Stimulated activated naive B cell treated with anti-CD40 and anti-IgM and Interleukin-4, amounts not matched to agents 10 μg/mL and 1 μg/mL and 100 μg/mL, for 72 hours (primary cell): ENCODE results near the gene NR1D2.
A peak's percentile ranks its signal among the peaks of the same experiment; 100 is the strongest.

Experiments used
- ATAC-seq, 2 donors: fragments of 150-1000 bp; cut with Tn5 transposase; replicated peaks; 2 replicates each; pipeline ENCODE4 v1.10.0; 2021; ENCODE audit warnings: moderate library complexity in 1 of 2
- DNase-seq: peaks from one replicate; pipeline ENCODE4 v3.0.0; 2021
- H3K27ac Mint-ChIP-seq: one replicate; pipeline ENCODE4 v1.8.0; 2022; ENCODE audit warnings: mild to moderate bottlenecking, mixed read lengths
- H3K27me3 Mint-ChIP-seq, 2 donors: one replicate each; pipeline ENCODE4 v1.8.0; 2022; ENCODE audit warnings: mixed read lengths in 2 of 2
- H3K36me3 Mint-ChIP-seq, 2 donors: one replicate each; pipeline ENCODE4 v1.8.0; 2022; ENCODE audit warnings: mixed read lengths in 2 of 2, mild to moderate bottlenecking in 1 of 2
- H3K4me1 Mint-ChIP-seq, 2 donors: one replicate each; pipeline ENCODE4 v1.8.0; 2022; ENCODE audit warnings: mixed read lengths in 2 of 2, mild to moderate bottlenecking in 1 of 2
- H3K4me3 Mint-ChIP-seq, 2 donors: one replicate each; pipeline ENCODE4 v1.8.0; 2022; ENCODE audit warnings: mild to moderate bottlenecking in 2 of 2, mixed read lengths in 2 of 2, moderate library complexity in 1 of 2
- H3K9me3 Mint-ChIP-seq, 2 donors: one replicate each; pipeline ENCODE4 v1.8.0; 2022; ENCODE audit warnings: mixed read lengths in 2 of 2, mild to moderate bottlenecking in 1 of 2

NR1D2 gene

DNA sequence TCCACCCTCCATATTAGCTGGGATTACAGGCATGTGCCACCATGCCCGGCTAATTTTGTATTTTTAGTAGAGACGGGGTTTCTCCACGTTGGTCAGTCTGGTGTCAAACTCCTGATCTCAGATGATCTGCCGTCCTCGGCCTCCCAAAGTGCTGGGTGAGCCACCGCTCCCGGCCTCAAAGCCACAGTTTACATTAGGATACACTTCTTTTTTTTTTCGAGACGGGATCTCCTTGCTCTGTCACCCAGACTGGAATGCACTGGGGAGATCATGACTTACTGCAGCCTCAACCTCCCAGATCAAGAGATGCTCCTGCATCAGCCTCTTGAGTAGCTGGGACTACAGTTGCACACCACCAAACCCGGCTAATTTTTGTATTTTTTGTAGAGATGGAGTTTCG lies 2.5 kb upstream of the NR1D2 start:
- ATAC-seq (no peak), DNase-seq (no peak)
- peaks cover 0 to 1% of the 10 kb centered on the region in 2 donors for H3K9me3 Mint-ChIP-seq
- H3K36me3 Mint-ChIP-seq = peaks cover 0 to 3% of the 10 kb centered on the region in 2 donors
- no peaks in the 10 kb centered on the region for H3K27me3 Mint-ChIP-seq
- peaks cover 8 to 17% of the 10 kb centered on the region in 2 donors for H3K4me1 Mint-ChIP-seq
- H3K27ac Mint-ChIP-seq = no peak overlapping the region
- H3K4me3 Mint-ChIP-seq = no peak overlapping the region

DNA sequence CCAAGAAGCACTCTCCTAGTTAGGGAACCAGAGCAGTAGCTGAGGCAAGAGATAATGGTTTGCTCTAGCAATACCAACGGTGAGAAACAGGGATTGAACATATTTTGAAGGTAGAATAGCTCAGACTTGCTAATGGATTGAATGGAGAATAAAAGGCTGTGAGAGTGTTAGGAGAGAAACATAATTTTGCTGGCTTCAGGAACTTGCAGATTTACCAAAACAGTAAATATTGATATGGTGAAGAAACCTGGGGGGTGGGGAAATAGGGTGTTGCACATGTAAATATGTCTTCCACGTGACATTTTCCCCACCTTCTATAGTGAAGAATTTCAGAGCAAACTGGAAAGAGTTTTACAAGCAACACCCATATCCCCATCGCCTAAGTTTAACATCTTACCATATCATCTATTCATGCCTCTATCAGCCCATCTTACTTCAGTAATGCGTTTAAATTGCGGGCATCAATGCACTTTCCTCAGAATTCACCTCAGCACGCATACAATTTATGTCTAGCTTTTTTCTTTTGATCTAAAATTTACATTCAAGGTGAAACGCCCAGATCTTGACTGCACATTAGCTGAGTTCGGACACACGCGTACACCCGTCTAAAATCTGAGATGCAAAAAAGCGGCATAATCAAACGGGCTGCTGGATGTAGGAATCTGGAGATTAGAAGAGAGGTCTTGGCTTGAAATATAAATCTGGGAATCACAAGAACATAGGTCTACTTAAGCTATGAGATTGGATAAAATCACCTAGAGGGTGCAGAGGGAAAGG lies 891 bp upstream of the NR1D2 start:
- Mint-ChIP-seq H3K27ac (peak overlapping the region; percentile 82), H3K9me3 (no peaks in the 10 kb centered on the region), H3K36me3 (no peaks in the 10 kb centered on the region), H3K4me3 (peak overlapping the region; percentile 87 to 92), H3K27me3 (no peaks in the 10 kb centered on the region), H3K4me1 (peaks cover 11 to 27% of the 10 kb centered on the region in 2 donors)
- ATAC-seq = no peak
- DNase-seq = no peak

DNA sequence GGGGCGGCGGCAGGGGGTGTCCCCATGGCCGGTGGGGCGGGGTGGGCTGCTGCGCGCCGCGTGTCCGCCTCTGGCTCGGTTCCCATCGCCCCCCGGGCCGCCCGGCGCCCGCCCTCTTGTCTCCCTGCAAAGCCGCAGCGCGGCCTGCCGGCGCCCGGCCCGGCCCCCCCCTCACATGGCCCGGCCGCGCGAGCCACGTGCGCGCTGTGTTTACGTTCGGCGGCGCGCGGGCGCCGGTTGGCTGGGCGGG lies 502 bp downstream of the NR1D2 start:
- no peak for DNase-seq
- Mint-ChIP-seq H3K36me3 (no peaks in the 10 kb centered on the region), H3K4me1 (peaks cover 22 to 40% of the 10 kb centered on the region in 2 donors), H3K27ac (peak overlapping the region; percentile 89), H3K27me3 (no peaks in the 10 kb centered on the region), H3K9me3 (no peaks in the 10 kb centered on the region), H3K4me3 (peak overlapping the region; percentile 85 to 92)
- ATAC-seq = no peak

DNA sequence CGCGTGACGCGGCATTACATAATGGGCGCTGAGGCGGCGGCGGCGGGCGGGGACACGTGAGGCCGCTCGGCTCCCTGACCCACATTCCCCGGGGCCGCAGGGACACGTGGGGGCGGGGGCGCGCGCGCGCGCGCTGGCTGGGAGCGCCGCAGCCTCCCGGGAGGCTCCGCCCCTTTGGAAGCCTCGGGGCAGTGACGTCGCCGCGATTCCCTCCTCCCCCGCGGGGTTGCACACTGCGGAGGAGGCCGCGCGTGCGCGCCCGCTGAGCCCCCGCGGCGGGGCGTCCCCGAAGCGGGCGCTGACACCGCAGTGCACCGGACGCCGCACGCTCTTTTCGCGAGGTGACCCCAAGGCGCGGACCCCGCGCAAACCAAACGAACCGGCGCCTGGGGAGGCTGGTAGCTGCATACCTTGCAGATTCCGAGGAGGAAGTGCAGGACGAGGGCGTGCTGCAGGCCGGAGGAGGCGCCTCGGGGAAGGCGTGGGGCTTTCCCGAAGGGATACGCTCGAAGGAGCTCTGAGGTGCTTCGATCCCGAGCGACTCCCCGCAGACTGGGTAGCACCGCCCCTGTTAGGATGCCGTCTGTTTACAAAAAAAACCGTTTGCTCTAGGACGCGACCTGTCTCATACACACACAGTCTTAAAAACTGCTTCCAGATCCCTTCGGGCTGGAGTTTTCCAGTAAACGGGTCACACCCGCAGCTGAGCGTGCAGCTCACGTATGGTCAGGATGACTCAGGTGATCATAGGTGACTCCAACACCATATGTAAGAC lies 1.0 kb downstream of the NR1D2 start:
- peaks cover 22 to 46% of the 10 kb centered on the region in 2 donors for H3K4me1 Mint-ChIP-seq
- no peaks in the 10 kb centered on the region for H3K36me3 Mint-ChIP-seq
- peak; percentile 91 for DNase-seq
- no peaks in the 10 kb centered on the region for H3K9me3 Mint-ChIP-seq
- no peaks in the 10 kb centered on the region for H3K27me3 Mint-ChIP-seq
- peak overlapping the region; percentile 85 to 92 for H3K4me3 Mint-ChIP-seq
- H3K27ac Mint-ChIP-seq = peak overlapping the region; percentile 95
- ATAC-seq = peak; percentile 81 to 85

DNA sequence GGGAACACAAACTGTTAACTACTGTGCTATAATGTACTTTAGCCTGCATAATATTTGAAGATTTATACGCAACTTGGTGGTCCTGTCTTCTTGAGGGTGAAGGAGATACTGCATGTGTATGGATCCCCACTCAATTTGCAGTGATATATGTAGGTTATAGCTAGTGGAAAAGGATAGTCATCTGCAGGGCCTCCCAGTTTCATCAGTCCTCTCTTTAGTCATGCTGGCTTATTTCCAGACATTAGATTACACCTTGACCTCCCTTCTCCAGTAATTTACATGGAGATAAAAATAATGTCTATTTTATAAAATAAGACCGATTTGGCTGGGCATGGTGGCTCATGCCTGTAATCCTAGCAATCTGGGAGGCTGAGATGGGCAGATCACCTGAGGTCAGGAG lies 3.7 kb downstream of the NR1D2 start:
- Mint-ChIP-seq H3K9me3 (peaks cover 0 to 2% of the 10 kb centered on the region in 2 donors), H3K36me3 (no peaks in the 10 kb centered on the region), H3K4me1 (peaks cover 34 to 71% of the 10 kb centered on the region in 2 donors), H3K27ac (no peak overlapping the region), H3K4me3 (no peak overlapping the region), H3K27me3 (no peaks in the 10 kb centered on the region)
- no peak for ATAC-seq
- no peak for DNase-seq

DNA sequence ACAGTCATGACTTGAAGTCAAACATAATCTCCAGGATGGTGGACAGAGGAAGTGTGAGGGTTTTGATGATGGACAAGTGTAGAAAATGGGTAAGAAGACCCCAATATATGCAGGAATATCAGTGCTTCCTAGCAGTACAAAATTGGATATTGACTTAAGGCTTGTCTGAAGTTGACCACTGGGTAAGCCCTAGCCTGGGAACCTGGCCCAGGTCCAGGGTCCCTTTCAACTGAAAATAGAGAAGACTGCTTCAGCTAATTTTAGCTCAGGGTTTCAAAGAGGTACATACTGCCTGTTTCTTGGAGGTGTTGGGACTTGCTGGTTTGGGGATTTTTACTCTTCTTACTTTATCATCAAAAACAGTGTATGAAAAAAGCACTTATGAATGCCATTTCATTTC lies 4.7 kb downstream of the NR1D2 start:
- Mint-ChIP-seq H3K27ac (no peak overlapping the region), H3K9me3 (peaks cover 0 to 2% of the 10 kb centered on the region in 2 donors), H3K36me3 (peaks cover 3% of the 10 kb centered on the region in 2 donors), H3K27me3 (no peaks in the 10 kb centered on the region), H3K4me3 (peak overlapping the region; percentile 57 to 60), H3K4me1 (peaks cover 34 to 62% of the 10 kb centered on the region in 2 donors)
- DNase-seq = no peak
- ATAC-seq = no peak

DNA sequence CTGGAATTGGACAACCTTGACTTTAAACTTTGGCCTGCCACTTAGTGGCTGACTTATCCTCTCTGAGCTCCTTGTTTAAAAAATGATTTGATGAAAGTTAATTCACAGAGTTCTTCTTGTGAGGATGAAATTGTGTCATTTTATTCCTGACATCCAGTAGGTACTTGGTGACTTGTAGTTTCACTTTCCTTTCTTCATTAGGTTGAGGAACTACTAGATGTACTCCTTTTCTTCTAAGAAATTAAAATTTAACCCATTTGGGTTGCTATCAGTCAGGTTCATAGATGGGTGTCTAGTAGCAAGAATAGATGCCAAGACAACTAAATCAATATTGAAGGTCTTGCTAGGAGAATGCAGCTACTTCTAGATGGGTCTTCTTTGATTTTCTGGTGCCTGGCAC lies 5.2 kb downstream of the NR1D2 start:
- Mint-ChIP-seq H3K36me3 (peaks cover 6 to 7% of the 10 kb centered on the region in 2 donors), H3K27me3 (no peaks in the 10 kb centered on the region), H3K4me3 (peak overlapping the region; percentile 57 to 60), H3K9me3 (peaks cover 0 to 2% of the 10 kb centered on the region in 2 donors), H3K27ac (peak overlapping the region; percentile 51), H3K4me1 (peaks cover 34 to 62% of the 10 kb centered on the region in 2 donors)
- no peak for DNase-seq
- no peak for ATAC-seq

DNA sequence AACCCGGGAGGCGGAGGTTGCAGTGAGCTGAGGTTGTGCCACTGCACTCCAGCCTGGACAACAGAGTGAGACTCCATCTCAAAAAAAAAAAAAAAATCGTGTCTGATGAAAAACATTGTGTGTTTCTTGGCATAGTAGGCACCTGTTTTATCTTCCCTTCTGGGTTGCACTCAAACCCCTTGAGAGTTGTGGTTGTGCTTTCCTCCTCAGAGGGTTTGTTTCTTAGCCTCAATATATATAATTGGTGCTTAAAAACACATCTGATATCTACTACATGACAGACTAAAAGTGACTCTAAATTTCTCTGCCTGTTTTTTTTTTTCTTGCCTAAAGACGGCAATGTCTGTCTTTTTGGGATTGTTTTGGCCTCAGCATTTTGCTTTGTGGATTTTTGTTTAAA lies 7.6 kb downstream of the NR1D2 start:
- Mint-ChIP-seq H3K27ac (peak overlapping the region; percentile 67), H3K36me3 (peaks cover 6 to 14% of the 10 kb centered on the region in 2 donors), H3K27me3 (no peaks in the 10 kb centered on the region), H3K9me3 (peaks cover 0 to 2% of the 10 kb centered on the region in 2 donors), H3K4me3 (peak overlapping the region; percentile 66 to 70), H3K4me1 (peaks cover 30 to 57% of the 10 kb centered on the region in 2 donors)
- DNase-seq (peak; percentile 31), ATAC-seq (peak; percentile 88 to 93)

DNA sequence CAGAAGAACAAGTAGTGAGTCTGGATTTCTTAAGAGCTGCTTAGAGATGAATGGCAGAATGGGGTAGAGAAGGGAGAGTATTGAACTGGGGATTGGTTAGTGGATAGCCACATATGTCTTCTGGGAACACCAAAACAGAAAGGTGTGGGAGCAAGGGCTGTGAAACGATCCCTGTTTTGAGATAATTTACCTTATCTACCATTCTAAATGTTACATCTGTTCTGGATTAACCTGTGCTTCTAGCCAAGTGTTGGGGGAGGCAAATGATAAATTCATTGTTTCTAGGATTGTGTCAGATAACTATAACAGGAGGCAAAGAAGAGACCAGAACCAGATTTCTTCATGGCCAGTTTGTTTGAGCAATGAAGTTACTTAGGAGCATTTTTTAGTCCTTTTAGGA lies 8.4 kb downstream of the NR1D2 start:
- peaks cover 28 to 50% of the 10 kb centered on the region in 2 donors for H3K4me1 Mint-ChIP-seq
- ATAC-seq (no peak), DNase-seq (no peak)
- H3K9me3 Mint-ChIP-seq = peaks cover 0 to 2% of the 10 kb centered on the region in 2 donors
- H3K27me3 Mint-ChIP-seq = no peaks in the 10 kb centered on the region
- H3K36me3 Mint-ChIP-seq = peaks cover 6 to 14% of the 10 kb centered on the region in 2 donors
- H3K27ac Mint-ChIP-seq = no peak overlapping the region
- H3K4me3 Mint-ChIP-seq = no peak overlapping the region

DNA sequence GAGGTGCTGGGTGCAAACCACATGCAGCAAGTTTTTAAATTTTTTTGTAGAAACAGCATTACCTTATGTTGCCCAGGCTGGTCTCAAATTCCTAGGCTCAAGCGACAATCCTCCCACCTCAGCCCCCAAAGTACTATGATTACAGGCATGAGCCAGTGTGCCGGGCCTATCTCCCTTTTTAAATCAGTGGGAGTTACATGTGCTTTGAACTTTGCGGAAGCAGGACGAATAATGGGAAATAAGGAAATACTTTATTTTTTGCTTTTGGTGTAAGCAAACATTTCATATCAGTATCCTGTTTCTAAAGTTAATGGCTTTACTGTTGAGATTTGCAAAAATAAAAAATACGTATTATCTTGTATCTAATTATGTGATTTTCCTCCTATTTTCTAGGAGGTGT lies 9.1 kb downstream of the NR1D2 start:
- Mint-ChIP-seq H3K27ac (no peak overlapping the region), H3K4me1 (peaks cover 29 to 51% of the 10 kb centered on the region in 2 donors), H3K36me3 (peaks cover 6 to 16% of the 10 kb centered on the region in 2 donors), H3K9me3 (peaks cover 0 to 2% of the 10 kb centered on the region in 2 donors), H3K4me3 (no peak overlapping the region), H3K27me3 (no peaks in the 10 kb centered on the region)
- DNase-seq (no peak), ATAC-seq (no peak)

DNA sequence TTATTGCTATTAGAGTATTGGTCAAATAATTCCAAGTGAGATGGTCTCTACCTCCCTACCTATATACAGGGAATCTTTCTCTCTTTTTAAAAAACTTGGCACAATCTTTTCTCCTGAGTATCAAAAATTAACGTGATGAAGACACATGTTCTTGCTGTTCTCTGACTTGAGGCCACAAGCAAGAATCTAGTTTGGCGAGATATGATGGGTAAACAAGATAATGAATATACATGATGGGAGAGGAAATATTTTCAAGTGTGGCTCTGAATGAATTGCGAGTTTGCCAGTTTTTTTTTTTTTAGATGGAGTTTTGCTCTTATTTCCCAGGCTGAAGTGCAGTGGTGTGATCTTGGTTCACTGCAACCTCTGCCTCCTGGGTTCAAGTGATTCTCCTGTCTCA lies 11.6 kb downstream of the NR1D2 start:
- ATAC-seq = no peak
- peaks cover 19 to 32% of the 10 kb centered on the region in 2 donors for H3K4me1 Mint-ChIP-seq
- DNase-seq = no peak
- peaks cover 8 to 25% of the 10 kb centered on the region in 2 donors for H3K36me3 Mint-ChIP-seq
- H3K27ac Mint-ChIP-seq = no peak overlapping the region
- H3K27me3 Mint-ChIP-seq = no peaks in the 10 kb centered on the region
- no peak overlapping the region for H3K4me3 Mint-ChIP-seq
- peaks cover 0 to 2% of the 10 kb centered on the region in 2 donors for H3K9me3 Mint-ChIP-seq

DNA sequence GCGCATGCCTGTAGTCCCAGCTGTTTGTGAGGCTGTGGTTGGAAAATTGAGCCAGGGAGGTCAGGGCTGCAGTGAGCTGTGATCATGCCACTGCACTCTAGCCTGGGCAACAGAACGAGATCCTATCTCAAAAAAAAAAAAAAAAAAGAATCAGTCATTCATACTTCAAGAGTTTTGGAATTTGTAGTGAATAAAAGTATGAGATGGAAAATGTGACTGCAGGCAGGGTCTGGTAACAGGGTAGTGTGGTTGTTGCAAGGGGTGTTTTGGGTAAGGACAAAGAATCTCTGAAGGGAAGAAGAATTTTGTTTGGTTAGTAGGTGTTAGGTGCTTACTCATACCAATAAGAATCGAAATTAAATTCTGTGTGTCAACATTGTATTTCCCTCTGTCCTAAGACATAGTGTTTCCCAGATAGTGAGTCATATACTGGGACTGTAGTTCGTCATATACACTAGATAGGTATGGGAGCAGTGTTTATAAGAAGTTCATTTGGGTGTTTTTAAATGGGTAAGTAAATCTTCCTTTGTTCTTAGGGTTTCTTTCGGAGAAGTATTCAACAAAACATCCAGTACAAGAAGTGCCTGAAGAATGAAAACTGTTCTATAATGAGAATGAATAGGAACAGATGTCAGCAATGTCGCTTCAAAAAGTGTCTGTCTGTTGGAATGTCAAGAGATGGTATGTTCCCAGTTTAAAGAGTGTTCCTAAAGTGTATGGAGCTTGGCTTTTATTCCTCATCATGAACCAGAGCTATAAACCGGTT lies 14.2 kb downstream of the NR1D2 start:
- Mint-ChIP-seq H3K36me3 (peaks cover 17 to 43% of the 10 kb centered on the region in 2 donors), H3K4me1 (peaks cover 6 to 10% of the 10 kb centered on the region in 2 donors), H3K27ac (peak overlapping the region; percentile 26), H3K4me3 (no peak overlapping the region), H3K9me3 (no peaks in the 10 kb centered on the region), H3K27me3 (no peaks in the 10 kb centered on the region)
- DNase-seq (no peak), ATAC-seq (peak; percentile 23 to 36)

DNA sequence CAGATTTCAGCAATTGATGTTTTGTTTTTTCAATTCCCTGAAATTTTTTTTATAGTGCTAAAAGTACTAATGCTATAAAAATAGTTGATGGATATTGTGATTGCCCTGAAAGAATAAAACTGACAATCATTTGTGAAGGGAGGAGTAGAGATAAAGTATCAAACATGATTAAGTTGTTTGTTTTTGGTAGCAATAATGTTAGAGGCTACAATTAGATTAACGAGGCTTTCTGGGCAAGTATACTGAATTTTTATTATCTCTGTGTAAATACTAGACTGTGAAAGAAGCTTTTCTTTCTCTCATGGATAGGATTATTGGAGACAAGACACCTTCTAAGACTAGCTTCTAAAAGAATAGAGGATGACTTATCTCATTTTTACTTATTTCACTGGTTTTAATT lies 15.6 kb downstream of the NR1D2 start:
- peaks cover 15 to 43% of the 10 kb centered on the region in 2 donors for H3K36me3 Mint-ChIP-seq
- H3K27ac Mint-ChIP-seq = no peak overlapping the region
- no peaks in the 10 kb centered on the region for H3K27me3 Mint-ChIP-seq
- no peak for DNase-seq
- ATAC-seq = no peak
- no peak overlapping the region for H3K4me3 Mint-ChIP-seq
- H3K4me1 Mint-ChIP-seq = peaks cover 2 to 10% of the 10 kb centered on the region in 2 donors
- H3K9me3 Mint-ChIP-seq = no peaks in the 10 kb centered on the region

DNA sequence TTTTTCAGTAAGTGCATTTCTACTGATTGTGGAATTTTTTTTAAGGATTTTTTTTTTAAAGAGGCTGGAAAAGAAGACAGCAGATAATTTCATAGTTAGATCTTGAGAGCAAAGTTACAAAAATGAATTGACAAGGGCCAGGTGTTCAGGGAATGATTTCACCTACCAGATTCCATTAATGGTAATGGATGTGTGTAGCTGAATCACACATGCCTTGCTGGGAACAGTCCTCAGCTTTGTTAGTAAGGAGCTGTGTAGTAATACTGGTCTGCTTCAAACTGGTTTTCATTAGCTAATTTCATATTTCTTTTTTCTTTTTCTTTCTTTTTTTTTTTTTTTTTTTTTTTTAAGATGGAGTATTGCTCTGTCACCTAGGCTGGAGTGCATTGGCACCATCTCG lies 16.0 kb downstream of the NR1D2 start:
- Mint-ChIP-seq H3K27me3 (no peaks in the 10 kb centered on the region), H3K4me3 (no peak overlapping the region), H3K27ac (no peak overlapping the region), H3K4me1 (peaks cover 2 to 14% of the 10 kb centered on the region in 2 donors), H3K36me3 (peaks cover 20 to 43% of the 10 kb centered on the region in 2 donors), H3K9me3 (no peaks in the 10 kb centered on the region)
- no peak for ATAC-seq
- DNase-seq = no peak
